ENCODE measurements around the gene CERS4. TPM values are rescaled to one million over a fixed set of nuclear protein-coding genes. Genes with fewer than 3 reads are reported as not detected.

The CERS4 gene
- total and polyA plus RNA-seq, 2 of the 8 experiments (the other 6 are each of a cell fraction or from before 2014, with no cell fraction given): 88.2 to 179 TPM

GRCh38 chr19:8212916-8213315 lies 3.7 kb downstream of the CERS4 start (continued):
- TF ChIP-seq EP300 (IDR thresholded peaks at IDR 0.05; ENCODE audit: borderline replicate concordance in 1 of 2, low read depth in 2 of 2, low read length in 2 of 2): no peak
